Right lobe of liver (tissue), 6 donors: Measurements from ENCODE around the gene ZNF311. TPM values are rescaled to one million over a fixed set of nuclear protein-coding genes. Genes with fewer than 3 reads are reported as not detected.

Source experiments
- ATAC-seq, 4 donors: fragments of 200-7000 bp; cut with Tn5 transposase; one replicate each; pipeline ENCODE4 v1.9.1; 2020; ENCODE audit warnings: mild to moderate bottlenecking in 4 of 4, moderate library complexity in 4 of 4
- DNase-seq, 3 donors: peaks; one replicate each; pipeline ENCODE4 v3.0.0-alpha.2; 2020
- H3K27ac ChIP-seq, 3 donors: fragments of 200-600 bp; one replicate each; pipeline ENCODE4 v1.8.0; 2022
- H3K27me3 ChIP-seq, 2 donors: fragments of 200-600 bp; one replicate each; pipeline ENCODE4 v1.8.0; 2022
- H3K36me3 ChIP-seq, 4 donors: fragments of 200-600 bp; sonication (generic) in 1 of 4; one replicate each; pipeline versions ENCODE4 v1.5.1 to v1.8.0; 2017 to 2022; ENCODE audit warnings: control low read depth in 1 of 4
- H3K4me1 ChIP-seq, 4 donors: fragments of 200-600 bp; sonication (generic) in 1 of 4; one replicate each; pipeline versions ENCODE4 v1.5.1 to v1.8.0; 2017 to 2022; ENCODE audit warnings: control low read depth in 1 of 4
- H3K4me3 ChIP-seq, 3 donors: fragments of 200-600 bp; one replicate each; pipeline ENCODE4 v1.8.0; 2022
- H3K9me3 ChIP-seq, 4 donors: fragments of 200-600 bp; sonication (generic) in 1 of 4; one replicate each; pipeline versions ENCODE4 v1.5.1 to v1.8.0; 2017 to 2022; ENCODE audit warnings: control low read depth in 1 of 4
- POLR2A ChIP-seq: fragments of 450-650 bp; IDR thresholded peaks from one replicate; pipeline ENCODE4 v1.6.1; 2017; ENCODE audit warnings: antibody characterized with exemption, mild to moderate bottlenecking
- WGBS: methylation state at CpG from one replicate; pipeline ENCODE4 v1.1.6; 2018; ENCODE audit warnings: low coverage, low lambda C conversion rate; ENCODE audit not compliant: insufficient coverage; ENCODE audit errors: missing lambda C conversion rate; 5-methylcytosine and 5-hydroxymethylcytosine counted together
- intact Hi-C, 2 donors: fragments of 100-400 bp; cut with DNase I; formaldehyde crosslinking; loops; one replicate each; pipeline versions ENCODE4 v1.11.2 to v1.14.1; 2022
- total RNA-seq, 6 experiments: library from RNA; depleted of rRNA in 2 of 6; stranded (reverse); fragments of >200 nt in 2 of 6; fragmentation: NEBNext Ultra II Directional in 3 of 6; extraction: Animal tissue kit (Norgen Biotek cat#: 25700) in 3 of 6; gene quantifications; one replicate each; pipeline versions ENCODE4 v1.1.0 to v1.2.4, GENCODE V29; 2016 to 2023
- TF ChIP-seq, protein P1 (sequence below), 4 donors: fragments of 200-600 bp in 3 of 4; fragments of 450-650 bp in 1 of 4; IDR thresholded peaks; one replicate each; pipeline versions ENCODE4 v1.5.1 to v1.8.0; 2016 to 2022; ENCODE audit warnings: antibody characterized with exemption in 4 of 4, mild to moderate bottlenecking in 2 of 4
- donor health status: DM: no; HTN: yes; CAD: no.
- donor health status: DM: no; HTN: no; CAD: no.
- donor health status: DM: no; HTN: no; CAD: no.
- donor health status: DM: no; HTN: yes; CAD: no.
- donor health status: DM: no; HTN: yes; CAD: no.

Gene ZNF311
- total RNA-seq, 6 experiments from 2014 or later = 0.18 to 0.62 (median 0.41) TPM

DNA sequence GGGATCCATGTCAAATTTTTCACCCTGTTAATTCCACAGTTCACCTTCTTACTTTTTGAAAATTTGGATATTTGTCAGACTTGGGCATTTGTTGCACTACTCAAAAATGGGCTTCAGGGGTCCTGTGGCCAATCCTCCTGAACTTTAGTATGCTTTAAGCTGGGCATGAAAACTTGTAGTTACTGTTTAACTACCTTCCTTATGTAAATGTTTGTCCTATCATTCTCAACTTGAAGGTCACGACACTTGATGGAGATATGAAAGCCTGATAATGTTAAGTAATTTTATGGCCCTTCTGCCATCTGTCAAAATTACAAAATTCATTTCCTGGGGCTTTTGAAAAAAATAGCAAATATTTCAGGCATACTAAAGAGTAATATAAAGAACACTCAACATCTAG, 4.2 kb upstream of the ZNF311 start:
- intact Hi-C loops = no loop called here
- WGBS = 11% methylated on average over 1 of the region's 1 CpG
- Histone ChIP-seq H3K27ac (no peak overlapping the region), H3K27me3 (no peaks in the 10 kb centered on the region), H3K4me3 (no peak overlapping the region), H3K9me3 (no peaks in the 10 kb centered on the region), H3K36me3 (no peaks in the 10 kb centered on the region), H3K4me1 (no peaks in the 10 kb centered on the region)
- TF ChIP-seq, protein P1, sequence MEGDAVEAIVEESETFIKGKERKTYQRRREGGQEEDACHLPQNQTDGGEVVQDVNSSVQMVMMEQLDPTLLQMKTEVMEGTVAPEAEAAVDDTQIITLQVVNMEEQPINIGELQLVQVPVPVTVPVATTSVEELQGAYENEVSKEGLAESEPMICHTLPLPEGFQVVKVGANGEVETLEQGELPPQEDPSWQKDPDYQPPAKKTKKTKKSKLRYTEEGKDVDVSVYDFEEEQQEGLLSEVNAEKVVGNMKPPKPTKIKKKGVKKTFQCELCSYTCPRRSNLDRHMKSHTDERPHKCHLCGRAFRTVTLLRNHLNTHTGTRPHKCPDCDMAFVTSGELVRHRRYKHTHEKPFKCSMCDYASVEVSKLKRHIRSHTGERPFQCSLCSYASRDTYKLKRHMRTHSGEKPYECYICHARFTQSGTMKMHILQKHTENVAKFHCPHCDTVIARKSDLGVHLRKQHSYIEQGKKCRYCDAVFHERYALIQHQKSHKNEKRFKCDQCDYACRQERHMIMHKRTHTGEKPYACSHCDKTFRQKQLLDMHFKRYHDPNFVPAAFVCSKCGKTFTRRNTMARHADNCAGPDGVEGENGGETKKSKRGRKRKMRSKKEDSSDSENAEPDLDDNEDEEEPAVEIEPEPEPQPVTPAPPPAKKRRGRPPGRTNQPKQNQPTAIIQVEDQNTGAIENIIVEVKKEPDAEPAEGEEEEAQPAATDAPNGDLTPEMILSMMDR (IDR thresholded peaks at IDR 0.05) = no peak
- TF ChIP-seq POLR2A = no peak
- ATAC-seq (no peak), DNase-seq (no peak)

DNA sequence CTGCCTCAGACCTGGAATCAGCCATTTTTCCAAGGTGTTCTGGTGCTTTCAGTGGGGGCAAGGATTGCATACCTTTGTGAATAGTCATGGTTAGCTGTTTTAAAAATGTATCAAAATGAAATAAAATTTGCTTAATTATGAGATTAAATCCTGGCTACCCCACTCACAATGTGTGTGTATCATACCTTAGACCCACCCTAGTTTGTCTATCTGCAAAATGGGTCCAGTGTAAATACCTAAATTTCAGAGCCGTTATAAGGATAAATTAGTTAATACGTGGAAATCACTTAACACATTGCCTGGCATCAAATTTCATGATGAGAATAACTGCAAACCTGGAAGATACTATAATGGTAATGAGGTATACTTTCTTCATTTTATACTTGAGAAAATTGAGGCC, 3.0 kb upstream of the ZNF311 start:
- DNase-seq = no peak
- H3K27ac ChIP-seq = no peak overlapping the region
- intact Hi-C loops = no loop called here
- TF ChIP-seq POLR2A = no peak
- TF ChIP-seq, protein P1 (IDR thresholded peaks at IDR 0.05) = no peak
- no peaks in the 10 kb centered on the region for H3K27me3 ChIP-seq
- H3K4me3 ChIP-seq = no peak overlapping the region
- no peaks in the 10 kb centered on the region for H3K36me3 ChIP-seq
- 66% methylated on average over 2 of the region's 2 CpGs for WGBS
- no peaks in the 10 kb centered on the region for H3K9me3 ChIP-seq
- no peak for ATAC-seq
- H3K4me1 ChIP-seq = no peaks in the 10 kb centered on the region

DNA sequence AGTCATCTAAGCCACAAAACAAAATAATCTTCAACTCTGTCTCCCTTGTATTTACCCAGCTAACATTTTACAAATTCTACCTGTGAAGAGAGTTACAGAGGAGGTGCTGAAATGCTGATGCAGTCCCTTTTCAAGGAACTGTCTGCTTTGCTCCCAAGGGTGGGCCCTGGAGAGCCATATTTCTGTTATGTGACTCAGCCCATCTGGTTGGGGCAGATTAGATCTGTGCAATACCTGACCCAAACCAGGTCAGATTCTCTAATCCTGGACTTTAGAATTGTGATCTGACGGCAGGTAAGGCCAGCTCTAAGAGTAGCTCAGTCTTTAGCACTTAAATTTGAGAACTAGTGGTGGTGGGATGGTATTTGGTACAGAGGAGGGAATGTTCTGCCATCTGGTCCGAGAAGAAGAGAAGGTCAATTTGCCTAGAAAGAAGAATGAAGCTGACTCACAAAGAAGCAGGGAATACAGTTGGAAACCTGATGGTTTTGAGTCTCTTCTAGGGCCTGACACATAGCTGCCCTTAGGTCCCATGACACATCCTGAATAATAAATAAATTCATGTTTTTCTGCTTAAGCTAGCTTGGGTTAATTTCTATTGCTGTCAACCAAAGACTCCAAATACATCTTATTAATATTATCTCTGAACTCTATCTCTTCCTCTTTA, 8.1 kb downstream of the ZNF311 start:
- ATAC-seq (no peak), DNase-seq (no peak)
- intact Hi-C loops = no loop called here
- WGBS = 63% methylated on average over 2 of the region's 2 CpGs
- H3K27me3 ChIP-seq = no peaks in the 10 kb centered on the region
- H3K36me3 ChIP-seq = no peaks in the 10 kb centered on the region
- TF ChIP-seq POLR2A = no peak
- TF ChIP-seq, protein P1 (IDR thresholded peaks at IDR 0.05) = no peak
- H3K9me3 ChIP-seq = no peaks in the 10 kb centered on the region
- H3K4me1 ChIP-seq = no peaks in the 10 kb centered on the region
- no peak overlapping the region for H3K27ac ChIP-seq
- H3K4me3 ChIP-seq = no peak overlapping the region

DNA sequence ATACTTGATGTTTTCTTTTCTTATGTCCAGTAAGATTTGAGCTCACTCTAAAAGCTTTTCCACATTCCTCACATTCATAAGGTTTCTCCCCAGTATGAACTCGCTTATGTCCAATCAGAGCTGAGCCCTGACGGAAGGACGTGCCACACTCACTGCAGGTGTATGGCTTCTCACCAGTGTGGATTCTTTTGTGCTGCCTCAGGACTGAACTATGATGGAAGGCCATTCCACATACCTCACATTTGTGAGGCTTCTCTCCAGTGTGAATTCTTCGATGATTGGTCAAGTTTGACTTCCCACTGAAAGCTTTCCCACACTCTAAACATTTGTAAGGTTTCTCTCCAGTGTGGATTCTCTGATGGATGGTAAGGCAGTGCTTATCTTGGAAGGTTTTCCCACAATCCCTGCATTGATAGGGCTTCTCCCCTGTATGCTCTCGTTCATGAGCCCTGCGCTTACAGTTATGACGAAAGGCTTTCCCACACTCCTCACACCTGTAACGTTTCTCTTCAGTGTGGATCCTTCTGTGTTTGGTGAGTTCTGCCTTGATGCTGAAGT, 9.9 kb downstream of the ZNF311 start:
- WGBS = 86% methylated on average over 7 of the region's 8 CpGs
- no peaks in the 10 kb centered on the region for H3K36me3 ChIP-seq
- intact Hi-C loops = no loop called here
- no peak overlapping the region for H3K27ac ChIP-seq
- DNase-seq (no peak), ATAC-seq (no peak)
- TF ChIP-seq POLR2A = no peak
- TF ChIP-seq, protein P1 (IDR thresholded peaks at IDR 0.05) = no peak
- H3K27me3 ChIP-seq = no peaks in the 10 kb centered on the region
- H3K4me3 ChIP-seq = no peak overlapping the region
- H3K4me1 ChIP-seq = no peaks in the 10 kb centered on the region
- H3K9me3 ChIP-seq = no peaks in the 10 kb centered on the region
